ENCODE measurements around the gene H1-8. TPM values are rescaled to one million over a fixed set of nuclear protein-coding genes. Genes with fewer than 3 reads are reported as not detected.

H1-8 gene
- total RNA-seq, 1 donor from 2014 or later = not detected

- DNase-seq (no peak), ATAC-seq (ENCODE audit: low read depth) (no peak)
- no peak overlapping the region for H3K27ac Mint-ChIP-seq
- no peaks in the 10 kb centered on the region for H3K36me3 Mint-ChIP-seq (ENCODE audit: low read depth)
- ChIA-PET POLR2A (no interaction called here), CTCF (no interaction called here)
- no peak overlapping the region for H3K4me3 Mint-ChIP-seq
- H3K27me3 Mint-ChIP-seq = no peaks in the 10 kb centered on the region
- H3K9me3 Mint-ChIP-seq = no peaks in the 10 kb centered on the region
- intact Hi-C loops (cut with micrococcal nuclease) = no loop called here
- peaks cover 3% of the 10 kb centered on the region for H3K4me1 Mint-ChIP-seq
- TF ChIP-seq CTCF (IDR thresholded peaks at IDR 0.05) = no peak
Measured at GRCh38 chr3:129567939-129568338, 25.0 kb downstream of the H1-8 start.

DNA sequence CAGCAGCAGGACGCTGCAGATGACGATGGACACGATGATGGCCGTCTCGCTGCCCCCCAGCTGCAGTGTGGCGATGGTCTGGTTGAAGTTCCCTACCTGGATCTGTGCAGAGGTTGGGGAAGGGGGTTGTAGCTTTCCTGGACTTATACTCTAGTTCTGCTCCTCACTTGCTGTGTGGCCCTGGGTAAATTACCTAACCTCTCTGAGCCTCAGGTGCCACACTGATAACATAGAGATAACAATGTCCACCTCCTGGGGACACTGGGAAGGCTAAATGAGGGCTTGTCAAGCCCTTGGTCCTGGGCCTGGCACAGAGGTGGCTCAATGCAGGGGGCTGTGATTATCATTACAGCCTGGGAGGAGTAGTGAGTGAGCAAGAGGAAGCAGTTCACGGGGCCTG is 26.9 kb downstream of the H1-8 start:
- Mint-ChIP-seq H3K4me3 (no peak overlapping the region), H3K27ac (no peak overlapping the region), H3K36me3 (ENCODE audit: low read depth) (no peaks in the 10 kb centered on the region), H3K9me3 (no peaks in the 10 kb centered on the region), H3K4me1 (peaks cover 16% of the 10 kb centered on the region), H3K27me3 (no peaks in the 10 kb centered on the region)
- TF ChIP-seq CTCF (IDR thresholded peaks at IDR 0.05) = no peak
- ChIA-PET POLR2A (no interaction called here), CTCF (no interaction called here)
- ATAC-seq (ENCODE audit: low read depth) = no peak
- no peak for DNase-seq
- intact Hi-C loops (cut with micrococcal nuclease) = no loop called here

DNA sequence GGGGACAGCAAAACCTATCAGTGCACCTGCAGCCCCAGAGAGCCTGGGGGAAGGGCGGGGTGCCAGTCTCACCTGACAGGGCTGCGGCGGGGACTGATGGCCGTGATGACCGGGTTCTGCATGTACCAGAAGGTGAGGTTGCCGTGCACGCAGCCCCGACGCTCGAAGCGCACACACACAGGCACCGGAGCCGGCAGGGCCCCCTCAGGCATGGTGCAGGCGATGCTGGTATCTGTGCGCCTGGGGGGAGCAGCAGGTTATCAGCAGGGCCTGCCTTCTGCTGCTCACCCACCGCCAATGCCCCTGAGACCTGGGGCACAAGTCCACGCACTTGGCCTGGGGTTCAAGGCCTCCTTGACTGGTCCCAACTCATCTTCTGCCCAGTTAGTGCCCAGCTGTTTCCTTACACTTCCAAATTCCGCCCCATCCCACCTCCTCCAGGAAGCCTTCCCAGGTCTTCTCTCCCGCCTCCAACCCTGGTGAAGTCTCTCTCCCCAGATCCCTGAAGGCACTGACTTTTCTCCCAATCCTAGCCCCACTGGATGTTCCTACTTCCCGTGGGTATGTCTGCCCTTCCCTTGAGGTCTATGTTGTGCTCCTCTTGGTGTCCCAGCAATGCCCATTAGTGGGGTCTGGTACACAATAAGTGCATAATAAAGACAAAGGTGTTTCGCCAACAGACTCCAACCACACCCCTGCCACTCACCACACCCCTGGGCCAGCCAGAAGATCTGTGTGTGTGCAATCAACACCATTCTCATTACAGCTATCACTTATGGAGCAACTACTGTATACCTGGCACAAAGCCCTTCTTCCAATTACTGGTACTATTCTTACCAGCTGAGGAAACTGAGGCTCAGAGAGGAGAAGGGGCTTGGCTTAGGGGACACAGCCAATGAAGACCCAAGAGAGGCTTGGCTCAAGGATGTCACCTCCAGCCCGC is 28.9 kb downstream of the H1-8 start:
- Mint-ChIP-seq H3K9me3 (no peaks in the 10 kb centered on the region), H3K4me3 (no peak overlapping the region), H3K27ac (no peak overlapping the region), H3K36me3 (ENCODE audit: low read depth) (no peaks in the 10 kb centered on the region), H3K4me1 (peaks cover 36% of the 10 kb centered on the region), H3K27me3 (no peaks in the 10 kb centered on the region)
- no peak for ATAC-seq (ENCODE audit: low read depth)
- intact Hi-C loops (cut with micrococcal nuclease) = no loop called here
- no peak for DNase-seq
- ChIA-PET POLR2A (interaction anchor here (0.7 kb wide), 1 partner anchor 120 kb away, joined by 4 read pairs; no protein-coding TSS in a partner anchor), CTCF (no interaction called here)
- TF ChIP-seq CTCF (IDR thresholded peaks at IDR 0.05) = no peak

DNA sequence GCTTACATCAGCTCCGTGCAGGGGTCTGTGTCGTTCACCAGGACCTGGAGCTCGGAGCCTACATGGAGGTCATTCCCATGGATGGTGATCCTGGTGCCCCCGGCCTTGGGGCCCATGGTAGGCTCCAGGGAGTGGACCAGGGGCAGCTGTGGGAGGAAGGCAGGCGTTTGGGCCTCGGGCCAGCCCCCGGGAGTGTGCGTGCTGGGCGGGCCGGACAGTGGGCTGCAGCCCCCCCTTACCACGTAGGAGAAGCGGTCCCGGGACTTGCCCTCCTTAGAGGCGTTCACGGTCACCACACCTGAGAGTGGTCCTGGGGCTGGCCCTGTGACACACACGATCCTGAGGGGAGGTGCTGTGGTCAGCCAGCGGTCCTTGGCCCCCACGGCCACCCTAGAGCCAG is 29.6 kb downstream of the H1-8 start:
- no peak overlapping the region for H3K27ac Mint-ChIP-seq
- H3K36me3 Mint-ChIP-seq (ENCODE audit: low read depth) = no peaks in the 10 kb centered on the region
- ChIA-PET CTCF (no interaction called here), POLR2A (no interaction called here)
- DNase-seq (no peak), ATAC-seq (ENCODE audit: low read depth) (no peak)
- TF ChIP-seq CTCF (IDR thresholded peaks at IDR 0.05) = no peak
- peaks cover 42% of the 10 kb centered on the region for H3K4me1 Mint-ChIP-seq
- H3K27me3 Mint-ChIP-seq = no peaks in the 10 kb centered on the region
- no peaks in the 10 kb centered on the region for H3K9me3 Mint-ChIP-seq
- intact Hi-C loops (cut with micrococcal nuclease) = no loop called here
- no peak overlapping the region for H3K4me3 Mint-ChIP-seq

- H3K4me1 Mint-ChIP-seq = peaks cover 51% of the 10 kb centered on the region
- ChIA-PET POLR2A (no interaction called here), CTCF (no interaction called here)
- H3K27me3 Mint-ChIP-seq = no peaks in the 10 kb centered on the region
- DNase-seq (no peak), ATAC-seq (ENCODE audit: low read depth) (no peak)
- H3K36me3 Mint-ChIP-seq (ENCODE audit: low read depth) = no peaks in the 10 kb centered on the region
- no peak overlapping the region for H3K27ac Mint-ChIP-seq
- no peaks in the 10 kb centered on the region for H3K9me3 Mint-ChIP-seq
- intact Hi-C loops (cut with micrococcal nuclease) = no loop called here
- H3K4me3 Mint-ChIP-seq = no peak overlapping the region
- no peak for TF ChIP-seq CTCF (IDR thresholded peaks at IDR 0.05)
Measured at GRCh38 chr3:129573493-129573892, 30.5 kb downstream of the H1-8 start.

Data from activated B cell treated with CpG ODN at 0.5 μM for 24 hours (primary cell).